NOMO-1 treated with dmso at 0.1 percent for 144 hours (cell line): ENCODE data around the gene PRR20A.
"Not testable (repeated sequence)": the region's sequence is repeated elsewhere in the genome, so short reads cannot be mapped to it uniquely, and the experiment has no call there.

Experiments used
- DNase-seq: peaks from one replicate; lab custom pipeline; 2025; ENCODE audit not compliant: unreplicated experiment; lab: John Stamatoyannopoulos, UW

The PRR20A gene

GRCh38 chr13:57140235-57140968 lies at the start of gene PRR20A:
Gene PRR20A (plus strand): TSS chr13:57140918. CDS start chr13:57141305, 387 bp downstream.
- not testable (repeated sequence) for DNase-seq

GRCh38 chr13:57114945-57115344 lies 25.8 kb upstream of the PRR20A start:
- no peak for DNase-seq

- DNase-seq: no peak
Observed at GRCh38 chr13:57123681-57124080, 17.0 kb upstream of the PRR20A start.

- DNase-seq: no peak
Observed at GRCh38 chr13:57128909-57129308, 11.8 kb upstream of the PRR20A start.

- no peak for DNase-seq
Observed at GRCh38 chr13:57136093-57136492, 4.6 kb upstream of the PRR20A start.

GRCh38 chr13:57137585-57137984 lies 3.1 kb upstream of the PRR20A start:
- DNase-seq: no peak

GRCh38 chr13:57138988-57139387 lies 1.7 kb upstream of the PRR20A start:
- no peak for DNase-seq

GRCh38 chr13:57139781-57140180 lies 937 bp upstream of the PRR20A start:
- not testable (repeated sequence) for DNase-seq

GRCh38 chr13:57147188-57147587 lies 6.5 kb downstream of the PRR20A start, which contains the start of gene PRR20B:
Gene PRR20B (plus strand): TSS chr13:57147488. CDS start chr13:57147875, 387 bp downstream.
- DNase-seq: not testable (repeated sequence)

- DNase-seq: not testable (repeated sequence)
Observed at GRCh38 chr13:57148106-57148505, 7.4 kb downstream of the PRR20A start.

- not testable (repeated sequence) for DNase-seq
Observed at GRCh38 chr13:57153761-57154160, 13.0 kb downstream of the PRR20A start, which contains the start of gene PRR20C. Gene PRR20C (plus strand): TSS chr13:57154061. CDS start chr13:57154448, 387 bp downstream.

- DNase-seq: not testable (repeated sequence)
Observed at GRCh38 chr13:57160332-57160731, 19.6 kb downstream of the PRR20A start, which contains the start of gene PRR20D. Gene PRR20D (plus strand): TSS chr13:57160632. CDS start chr13:57161019, 387 bp downstream.

- not testable (repeated sequence) for DNase-seq
Observed at GRCh38 chr13:57166897-57167296, 26.2 kb downstream of the PRR20A start, which contains the start of gene PRR20E. Gene PRR20E (plus strand): TSS chr13:57167197. CDS start chr13:57167584, 387 bp downstream.

GRCh38 chr13:57191667-57192066 lies 50.9 kb downstream of the PRR20A start:
- no peak for DNase-seq
